GM12878 (cell line): ENCODE measurements around the gene PRSS57. TPM values are rescaled to one million over a fixed set of nuclear protein-coding genes. Genes with fewer than 3 reads are reported as not detected.
A peak's percentile ranks its signal among the peaks of the same experiment; 100 is the strongest.

Experiments
- ATAC-seq: fragments of 200-7000 bp; cut with Tn5 transposase; 3 replicates; pipeline ENCODE4 v1.9.1; 2020; ENCODE audit warnings: mild to moderate bottlenecking, moderate library complexity
- BruUV-seq: library from RNA; stranded (reverse); fragments of 400-500 nt; replicated peaks from 2 replicates; lab custom pipeline; 2021; lab: Mats Ljungman, UMichigan
- CTCF ChIA-PET: fragments of 300-600 bp; sonication (Branson Sonifier 250); formaldehyde crosslinking; extraction: SDS; loops from one replicate; lab custom pipeline; 2021; ENCODE audit warnings: inconsistent platforms; lab: Yijun Ruan, JAX
- POLR2A ChIA-PET: fragments of 350-600 bp; formaldehyde crosslinking; extraction: SDS; loops from one replicate; lab custom pipeline; 2021; ENCODE audit warnings: inconsistent platforms; lab: Charles Lee
- RAD21 ChIA-PET: fragments of 300-600 bp; sonication (Branson Sonifier 250); formaldehyde crosslinking; loops from one replicate; lab custom pipeline; 2023; ENCODE audit warnings: antibody characterized with exemption; ENCODE audit not compliant: unreplicated experiment; lab: Charles Lee
- SMC1A ChIA-PET: fragments of 300-600 bp; sonication (Branson Sonifier 250); formaldehyde crosslinking; loops from one replicate; lab custom pipeline; 2023; ENCODE audit not compliant: unreplicated experiment, uncharacterized antibody; lab: Charles Lee
- DNase-seq: peaks from one replicate; pipeline ENCODE4 v3.0.0-alpha.2; 2011; ENCODE audit warnings: low read depth, low spot score
- FAIRE-seq: peaks from 3 replicates; lab custom pipeline; 2011; peaks lifted over from hg19 to GRCh38; lab: Jason Lieb, UNC
- H2AFZ ChIP-seq: 2 replicates; pipeline ENCODE4 v1.6.0; 2011; ENCODE audit warnings: low read depth, low read length, control low read depth; ENCODE audit not compliant: control insufficient read depth
- H3K27ac ChIP-seq: 2 replicates; pipeline ENCODE4 v1.5.1; 2011; ENCODE audit warnings: control low read depth; ENCODE audit not compliant: control insufficient read depth, insufficient read depth
- H3K27me3 ChIP-seq, 2 experiments: replicated peaks in 1 of 2; 2 replicates each; pipeline versions ENCODE4 v1.6.0 to v1.6.1; 2011; ENCODE audit warnings: low read length in 1 of 2; ENCODE audit not compliant: control insufficient read depth in 2 of 2, insufficient read depth in 2 of 2
- H3K36me3 ChIP-seq, 2 experiments: 2 replicates each; pipeline ENCODE4 v1.5.1; 2011; ENCODE audit warnings: low read length in 1 of 2; ENCODE audit not compliant: control insufficient read depth in 2 of 2, insufficient read depth in 2 of 2
- H3K4me1 ChIP-seq: 2 replicates; pipeline ENCODE4 v1.6.1; 2011; ENCODE audit warnings: mild to moderate bottlenecking, low read length, moderate library complexity, mixed read lengths; ENCODE audit not compliant: control insufficient read depth, insufficient read depth
- H3K4me2 ChIP-seq: 2 replicates; pipeline ENCODE4 v1.6.0; 2011; ENCODE audit warnings: control low read depth; ENCODE audit not compliant: control insufficient read depth, insufficient read depth
- H3K4me3 ChIP-seq: fragments of 200-600 bp; sonication (generic); 2 replicates; pipeline ENCODE4 v1.5.1; 2016
- H3K79me2 ChIP-seq: 2 replicates; pipeline ENCODE4 v1.6.0; 2011; ENCODE audit warnings: low read length; ENCODE audit not compliant: control insufficient read depth, insufficient read depth
- H3K9ac ChIP-seq: 2 replicates; pipeline ENCODE4 v1.8.0; 2011; ENCODE audit warnings: low read length, control low read depth, mixed read lengths; ENCODE audit not compliant: control insufficient read depth, insufficient read depth
- H3K9me3 ChIP-seq: replicated peaks from 3 replicates; pipeline ENCODE4 v1.5.1; 2011; ENCODE audit warnings: mild to moderate bottlenecking, low read length; ENCODE audit not compliant: control insufficient read depth, insufficient read depth
- H4K20me1 ChIP-seq: 2 replicates; pipeline ENCODE4 v1.6.0; 2011; ENCODE audit not compliant: control insufficient read depth, insufficient read depth
- ASH2L ChIP-seq: fragments of 300-600, 200-600 bp; sonication (generic); IDR thresholded peaks from 2 replicates; pipeline ENCODE4 v1.6.1; 2017; ENCODE audit warnings: low read depth, mild to moderate bottlenecking, borderline replicate concordance
- BCL11A ChIP-seq: IDR thresholded peaks from 2 replicates; pipeline ENCODE4 v1.6.1; 2011; ENCODE audit warnings: low read depth, low read length
- BHLHE40 ChIP-seq, 2 experiments: fragments of 450-650 bp in 1 of 2; IDR thresholded peaks; 2 replicates each; pipeline ENCODE4 v1.6.1; 2011 to 2017; ENCODE audit warnings: low read depth in 2 of 2, borderline replicate concordance in 1 of 2, improper control_type of control experiment in 1 of 2, low read length in 1 of 2, mild to moderate bottlenecking in 1 of 2
- CEBPB ChIP-seq, 2 experiments: fragments of 150-350 bp in 1 of 2; IDR thresholded peaks; 2 replicates each; pipeline ENCODE4 v1.6.1; 2012 to 2014; ENCODE audit warnings: low read depth in 2 of 2, low read length in 2 of 2, borderline replicate concordance in 1 of 2, inconsistent platforms in 1 of 2
- FOXM1 ChIP-seq: IDR thresholded peaks from 2 replicates; pipeline ENCODE4 v1.6.1; 2012; ENCODE audit warnings: low read depth, mild to moderate bottlenecking, inconsistent platforms, low read length, moderate library complexity
- IKZF1 ChIP-seq: fragments of 450-650 bp; conservative IDR thresholded peaks from 2 replicates; pipeline ENCODE4 v1.6.1; 2017; ENCODE audit warnings: antibody characterized with exemption, mild to moderate bottlenecking
- MXI1 ChIP-seq: fragments of 150-350 bp; IDR thresholded peaks from 2 replicates; pipeline ENCODE4 v1.6.1; 2011; ENCODE audit warnings: low read depth, mild to moderate bottlenecking, inconsistent platforms, low read length, improper control_type of control experiment
- NR2F1 ChIP-seq: fragments of 450-650 bp; conservative IDR thresholded peaks from 2 replicates; pipeline ENCODE4 v1.6.1; 2017; ENCODE audit warnings: mild to moderate bottlenecking
- PAX5 ChIP-seq: IDR thresholded peaks from 2 replicates; pipeline ENCODE4 v1.6.1; 2011; ENCODE audit warnings: low read depth, low read length, borderline replicate concordance
- POLR2A ChIP-seq: IDR thresholded peaks from 2 replicates; pipeline ENCODE4 v1.6.1; 2011; ENCODE audit warnings: low read depth, mild to moderate bottlenecking, low read length
- POU2F2 ChIP-seq: IDR thresholded peaks from 3 replicates; pipeline ENCODE4 v1.6.1; 2011; ENCODE audit warnings: low read depth, mild to moderate bottlenecking, low read length, borderline replicate concordance
- SPI1 ChIP-seq: IDR thresholded peaks from 2 replicates; pipeline ENCODE4 v1.6.1; 2011; ENCODE audit warnings: low read depth, mild to moderate bottlenecking, low read length, moderate library complexity, borderline replicate concordance; ENCODE audit not compliant: insufficient read depth
- TBL1XR1 ChIP-seq: IDR thresholded peaks from 2 replicates; pipeline ENCODE4 v1.6.1; 2012; ENCODE audit warnings: low read depth, low read length, improper control_type of control experiment
- WGBS: methylation state at CpG from one replicate; pipeline ENCODE4 v1.1.6; 2016; ENCODE audit warnings: low lambda C conversion rate; ENCODE audit not compliant: insufficient replicate concordance, insufficient coverage; ENCODE audit errors: missing lambda C conversion rate; 5-methylcytosine and 5-hydroxymethylcytosine counted together
- in situ Hi-C: fragments of 300-500 bp; cut with MboI; formaldehyde crosslinking; loops from 9 replicates; pipeline ENCODE4 v1.14.3; 2018; ENCODE audit warnings: mixed read lengths
- intact Hi-C: fragments of 100-400 bp; cut with micrococcal nuclease; formaldehyde crosslinking; loops from one replicate; pipeline ENCODE4 v1.14.2; 2022; ENCODE audit not compliant: unreplicated experiment
- polyA plus RNA-seq, 11 experiments: library from polyadenylated mRNA; depleted of rRNA in 4 of 11; unstranded in 6 of 11; stranded (reverse) in 5 of 11; fragments of >200 nt; fragmentation: Nextera tagmentation in 4 of 11; fragmentation: Illumina TruSeq in 1 of 11; extraction: Ambion mirVana in 4 of 11; extraction: Trizol in 1 of 11; gene quantifications; 1 replicate in 1 of 11; 2 replicates in 10 of 11; pipeline versions ENCODE4 v1.2.1 to v1.2.3, GENCODE V29; 2011 to 2016; ENCODE audit warnings: inconsistent platforms in 2 of 11, missing spikeins in 2 of 11, low read depth in 1 of 11
- total RNA-seq, 4 experiments: library from RNA; depleted of rRNA in 3 of 4; stranded (reverse); fragments of >200 nt in 3 of 4; fragmentation: Illumina TruSeq in 1 of 4; extraction: Trizol in 1 of 4; gene quantifications; 2 replicates each; pipeline versions ENCODE4 v1.2.1 to v1.2.3, GENCODE V29; 2013 to 2021

The PRSS57 gene
- total and polyA plus RNA-seq, 10 of the 15 experiments (the other 5 are each of a cell fraction or from before 2014, with no cell fraction given) = not detected

GRCh38 chr19:653425-653824, 41.8 kb downstream of the PRSS57 start:
- Histone ChIP-seq H3K79me2 (peaks cover 54% of the 10 kb centered on the region), H3K27me3 (no peaks in the 10 kb centered on the region), H3K4me1 (no peaks in the 10 kb centered on the region), H3K4me2 (no peak overlapping the region), H3K4me3 (no peak overlapping the region), H3K27ac (no peak overlapping the region), H3K9me3 (no peaks in the 10 kb centered on the region), H3K36me3 (peaks cover 14 to 54% of the 10 kb centered on the region in 2 experiments), H2AFZ (no peak overlapping the region), H3K9ac (no peak overlapping the region), H4K20me1 (peaks cover 8% of the 10 kb centered on the region)
- POLR2A ChIA-PET = no interaction called here
- DNase-seq = no peak
- in situ Hi-C loops (no loop called here), intact Hi-C loops (no loop called here)
- WGBS = 96% methylated on average over 17 of the region's 17 CpGs
- RAD21 ChIA-PET = no interaction called here
- TF ChIP-seq CEBPB (IDR thresholded peaks at IDR 0.05; ENCODE audit: borderline replicate concordance in 1 of 2, low read depth in 2 of 2, low read length in 2 of 2) (no peak), POLR2A (peak; percentile 32; the same call in 1 of the 2 replicates)
- no peak for FAIRE-seq
- no peak for ATAC-seq
- BruUV-seq = no TSS peak
- CTCF ChIA-PET = no interaction called here
- SMC1A ChIA-PET = no interaction called here

DNA sequence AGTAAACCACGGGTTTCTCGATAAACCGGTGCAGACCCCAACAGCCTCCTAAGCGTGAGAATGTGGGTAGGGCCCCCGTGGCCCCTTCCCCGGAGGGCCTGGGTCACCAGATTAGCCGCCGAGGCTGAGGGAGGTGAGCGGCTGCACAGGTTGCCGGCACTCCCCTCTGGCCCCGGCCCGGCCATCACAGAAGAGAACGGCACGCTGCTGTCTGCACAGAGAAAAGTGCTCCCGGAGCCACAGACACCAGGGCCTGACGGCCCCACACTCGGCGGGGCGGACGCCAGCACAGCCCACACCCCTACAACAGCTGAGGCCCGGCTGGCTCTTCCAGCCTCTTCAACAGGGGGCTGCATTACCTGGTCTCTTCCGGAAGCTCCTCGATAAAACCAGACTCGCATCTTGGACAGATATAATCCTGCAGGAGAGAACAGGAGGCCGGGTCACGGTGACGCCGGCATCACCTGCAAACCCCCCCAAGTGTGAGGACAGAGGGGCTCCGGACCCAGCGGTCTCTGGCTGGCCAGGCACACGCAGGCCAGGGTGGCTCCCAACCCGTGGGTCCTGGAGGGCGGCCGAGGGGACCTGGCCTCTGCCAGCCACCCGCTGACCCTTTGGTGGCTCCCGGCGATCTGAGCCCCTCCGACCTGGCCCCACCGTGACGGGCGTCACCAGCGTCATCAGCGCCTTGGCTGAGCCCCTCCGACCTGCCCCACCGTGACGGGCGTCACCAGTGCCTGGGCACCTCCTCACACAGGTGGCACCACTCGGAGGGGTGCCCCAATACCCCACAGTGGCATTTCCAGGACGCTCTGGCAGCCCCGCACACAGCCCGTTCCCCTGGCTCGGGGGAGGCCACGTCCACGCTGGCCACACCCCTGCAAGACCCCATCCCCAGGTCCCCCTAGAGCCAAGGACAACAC, 42.5 kb downstream of the PRSS57 start:
- no peak for TF ChIP-seq ASH2L
- TF ChIP-seq TBL1XR1 = no peak
- TF ChIP-seq IKZF1 = no peak
- no peak for TF ChIP-seq POU2F2
- no peak for TF ChIP-seq SPI1
- no peak for TF ChIP-seq NR2F1
- TF ChIP-seq BHLHE40 (IDR thresholded peaks at IDR 0.05; ENCODE audit: borderline replicate concordance in 1 of 2, low read depth in 2 of 2, low read length in 1 of 2) = no peak
- no peak for TF ChIP-seq BCL11A
- no peak for TF ChIP-seq PAX5
- no peak for TF ChIP-seq FOXM1
- TF ChIP-seq MXI1 = no peak
- CTCF ChIA-PET = no interaction called here
- no peak overlapping the region for H3K4me2 ChIP-seq
- no peak overlapping the region for H3K27ac ChIP-seq
- ATAC-seq (no peak), FAIRE-seq (no peak), DNase-seq (no peak)
- BruUV-seq = no TSS peak
- peaks cover 8% of the 10 kb centered on the region for H4K20me1 ChIP-seq
- in situ Hi-C loops = no loop called here
- no peak overlapping the region for H3K9ac ChIP-seq
- H3K79me2 ChIP-seq = peaks cover 47% of the 10 kb centered on the region
- POLR2A ChIA-PET = no interaction called here
- WGBS = 93% methylated on average over 39 of the region's 54 CpGs
- H3K27me3 ChIP-seq = no peaks in the 10 kb centered on the region
- no peaks in the 10 kb centered on the region for H3K9me3 ChIP-seq
- H3K4me1 ChIP-seq = no peaks in the 10 kb centered on the region
- no peak overlapping the region for H3K4me3 ChIP-seq
- intact Hi-C loops = no loop called here
- RAD21 ChIA-PET = no interaction called here
- H3K36me3 ChIP-seq = peaks cover 14 to 54% of the 10 kb centered on the region in 2 experiments
- SMC1A ChIA-PET = no interaction called here
- no peak overlapping the region for H2AFZ ChIP-seq
